Gastroesophageal sphincter (tissue), 3 donors: ENCODE results near the gene SEC14L3.

Experiments
- POLR2AphosphoS5 ChIP-seq: sonication (generic); formaldehyde crosslinking; IDR thresholded peaks from one replicate; pipeline ENCODE4 v1.6.1; 2017; ENCODE audit warnings: antibody characterized with exemption
- TF ChIP-seq, protein P1 (sequence below), 4 experiments: fragments of 200-600 bp in 2 of 4; fragments of 450-650 bp in 2 of 4; sonication (generic) in 1 of 4; IDR thresholded peaks; one replicate each; pipeline ENCODE4 v1.5.1; 2017 to 2019; ENCODE audit warnings: antibody characterized with exemption in 4 of 4, mild to moderate bottlenecking in 2 of 4, moderate library complexity in 2 of 4

DNA sequence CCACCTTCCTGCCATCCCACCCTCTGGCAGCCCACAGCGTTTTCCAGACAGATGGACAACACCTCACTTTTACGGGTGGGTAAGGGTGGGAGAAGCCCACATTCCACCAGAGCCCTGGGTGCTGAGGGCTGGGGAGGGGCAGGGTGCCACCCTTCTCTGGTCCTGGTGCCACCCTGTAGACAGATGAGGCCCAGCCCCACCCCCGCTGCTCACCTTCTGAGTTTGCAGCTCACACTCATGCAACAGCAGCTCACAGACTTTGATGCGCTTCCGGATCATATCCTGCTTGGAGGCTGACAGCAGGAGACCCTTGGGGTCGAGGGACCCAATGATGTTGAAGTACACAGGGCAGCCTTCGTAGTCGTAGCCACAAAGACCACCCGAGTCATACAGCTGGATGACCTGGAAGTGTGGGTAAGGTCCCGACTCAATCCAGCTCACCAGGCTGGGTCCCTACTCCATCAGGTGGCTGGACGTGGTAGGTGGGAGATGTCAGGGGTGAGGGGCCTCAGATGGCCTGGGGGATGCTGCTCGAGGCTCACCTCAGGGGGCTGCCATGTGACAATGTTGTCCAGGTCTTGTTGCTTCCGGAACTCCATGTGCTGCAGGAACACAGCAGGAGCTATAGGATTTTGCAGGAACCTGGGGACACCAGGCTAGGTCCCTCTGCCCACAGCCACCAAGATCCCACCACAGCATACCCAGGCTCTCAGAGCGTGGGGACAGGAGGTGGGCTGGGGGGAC lies 23.4 kb upstream of the SEC14L3 start:
- TF ChIP-seq, protein P1, sequence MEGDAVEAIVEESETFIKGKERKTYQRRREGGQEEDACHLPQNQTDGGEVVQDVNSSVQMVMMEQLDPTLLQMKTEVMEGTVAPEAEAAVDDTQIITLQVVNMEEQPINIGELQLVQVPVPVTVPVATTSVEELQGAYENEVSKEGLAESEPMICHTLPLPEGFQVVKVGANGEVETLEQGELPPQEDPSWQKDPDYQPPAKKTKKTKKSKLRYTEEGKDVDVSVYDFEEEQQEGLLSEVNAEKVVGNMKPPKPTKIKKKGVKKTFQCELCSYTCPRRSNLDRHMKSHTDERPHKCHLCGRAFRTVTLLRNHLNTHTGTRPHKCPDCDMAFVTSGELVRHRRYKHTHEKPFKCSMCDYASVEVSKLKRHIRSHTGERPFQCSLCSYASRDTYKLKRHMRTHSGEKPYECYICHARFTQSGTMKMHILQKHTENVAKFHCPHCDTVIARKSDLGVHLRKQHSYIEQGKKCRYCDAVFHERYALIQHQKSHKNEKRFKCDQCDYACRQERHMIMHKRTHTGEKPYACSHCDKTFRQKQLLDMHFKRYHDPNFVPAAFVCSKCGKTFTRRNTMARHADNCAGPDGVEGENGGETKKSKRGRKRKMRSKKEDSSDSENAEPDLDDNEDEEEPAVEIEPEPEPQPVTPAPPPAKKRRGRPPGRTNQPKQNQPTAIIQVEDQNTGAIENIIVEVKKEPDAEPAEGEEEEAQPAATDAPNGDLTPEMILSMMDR (IDR thresholded peaks at IDR 0.05) = no peak
- no peak for TF ChIP-seq POLR2AphosphoS5
